ENCODE data around the gene SEMA6A. TPM values are rescaled to one million over a fixed set of nuclear protein-coding genes. Genes with fewer than 3 reads are reported as not detected.

The SEMA6A gene
- total RNA-seq, 2 experiments from 2014 or later = not detected

GRCh38 chr5:116544531-116545241 lies 29.9 kb downstream of the SEMA6A start:
- H3K36me3 ChIP-seq (ENCODE audit: insufficient read depth, low read length) = no peaks in the 10 kb centered on the region
- no TSS peak for BruUV-seq (replicated peaks)
- no peak overlapping the region for H2AFZ ChIP-seq (ENCODE audit: low read length)
- ChIA-PET CTCF (ENCODE audit: unreplicated experiment) (no interaction called here), POLR2A (interaction anchor here (0.6 kb wide), 1 partner anchor 362 kb away, joined by 3 read pairs; no protein-coding TSS in a partner anchor)
- no peaks in the 10 kb centered on the region for H4K20me1 ChIP-seq (ENCODE audit: insufficient read depth, low read length)
- no peak for DNase-seq (ENCODE audit: low spot score)
- H3K4me2 ChIP-seq (ENCODE audit: low read length) = no peak overlapping the region
- H3K9me2 ChIP-seq (ENCODE audit: insufficient read depth, low read length) = no peaks in the 10 kb centered on the region
- H3K4me1 ChIP-seq (ENCODE audit: insufficient read depth, low read length, poor library complexity, severe bottlenecking) = no peaks in the 10 kb centered on the region
- H3K4me3 ChIP-seq (ENCODE audit: low read depth, low read length, poor library complexity, severe bottlenecking) = no peak overlapping the region
- no peak overlapping the region for H3K27ac ChIP-seq (ENCODE audit: low read depth, low read length, poor library complexity, severe bottlenecking)
- intact Hi-C loops (cut with micrococcal nuclease; ENCODE audit: unreplicated experiment) = no loop called here
- H3K79me2 ChIP-seq (ENCODE audit: insufficient read depth, low read depth, low read length) = no peaks in the 10 kb centered on the region
- H3K9me3 ChIP-seq (ENCODE audit: low read length) = no peaks in the 10 kb centered on the region
- TF ChIP-seq CTCF (conservative IDR thresholded peaks at IDR 0.05; ENCODE audit: low read length) = no peak
- no peak for TF ChIP-seq EZH2phosphoT487 (IDR thresholded peaks at IDR 0.05; ENCODE audit: borderline replicate concordance, low read depth, low read length)

- ChIA-PET POLR2A (interaction anchor here (0.5 kb wide), 1 partner anchor 674 kb away, joined by 3 read pairs; no protein-coding TSS in a partner anchor), CTCF (ENCODE audit: unreplicated experiment) (no interaction called here)
- Histone ChIP-seq H3K9me2 (ENCODE audit: insufficient read depth, low read length) (no peaks in the 10 kb centered on the region), H3K36me3 (ENCODE audit: insufficient read depth, low read length) (no peaks in the 10 kb centered on the region), H4K20me1 (ENCODE audit: insufficient read depth, low read length) (no peaks in the 10 kb centered on the region), H3K27ac (ENCODE audit: low read depth, low read length, poor library complexity, severe bottlenecking) (no peak overlapping the region), H3K4me1 (ENCODE audit: insufficient read depth, low read length, poor library complexity, severe bottlenecking) (no peaks in the 10 kb centered on the region), H3K4me3 (ENCODE audit: low read depth, low read length, poor library complexity, severe bottlenecking) (no peak overlapping the region), H3K79me2 (ENCODE audit: insufficient read depth, low read depth, low read length) (no peaks in the 10 kb centered on the region), H3K9me3 (ENCODE audit: low read length) (no peaks in the 10 kb centered on the region), H3K4me2 (ENCODE audit: low read length) (no peak overlapping the region), H2AFZ (ENCODE audit: low read length) (no peak overlapping the region)
- BruUV-seq (replicated peaks) = no TSS peak
- no peak for TF ChIP-seq CTCF (conservative IDR thresholded peaks at IDR 0.05; ENCODE audit: low read length)
- no peak for TF ChIP-seq EZH2phosphoT487 (IDR thresholded peaks at IDR 0.05; ENCODE audit: borderline replicate concordance, low read depth, low read length)
- no peak for DNase-seq (ENCODE audit: low spot score)
- intact Hi-C loops (cut with micrococcal nuclease; ENCODE audit: unreplicated experiment) = no loop called here
Measured at GRCh38 chr5:116543501-116543900, 31.1 kb downstream of the SEMA6A start.

- POLR2A ChIA-PET = interaction anchor here (0.5 to 0.7 kb wide), 3 partner anchors 13 to 1776 kb away, joined by 3 read pairs; no protein-coding TSS in a partner anchor
- Histone ChIP-seq H3K27ac (ENCODE audit: low read depth, low read length, poor library complexity, severe bottlenecking) (no peak overlapping the region), H3K36me3 (ENCODE audit: insufficient read depth, low read length) (no peaks in the 10 kb centered on the region), H3K9me3 (ENCODE audit: low read length) (no peaks in the 10 kb centered on the region), H3K79me2 (ENCODE audit: insufficient read depth, low read depth, low read length) (no peaks in the 10 kb centered on the region), H3K4me2 (ENCODE audit: low read length) (no peak overlapping the region), H3K4me3 (ENCODE audit: low read depth, low read length, poor library complexity, severe bottlenecking) (no peak overlapping the region), H2AFZ (ENCODE audit: low read length) (no peak overlapping the region), H4K20me1 (ENCODE audit: insufficient read depth, low read length) (no peaks in the 10 kb centered on the region), H3K4me1 (ENCODE audit: insufficient read depth, low read length, poor library complexity, severe bottlenecking) (no peaks in the 10 kb centered on the region), H3K9me2 (ENCODE audit: insufficient read depth, low read length) (no peaks in the 10 kb centered on the region)
- intact Hi-C loops (cut with micrococcal nuclease; ENCODE audit: unreplicated experiment) = no loop called here
- DNase-seq (ENCODE audit: low spot score) = no peak
- no TSS peak for BruUV-seq (replicated peaks)
- CTCF ChIA-PET (ENCODE audit: unreplicated experiment) = no interaction called here
- TF ChIP-seq EZH2phosphoT487 (IDR thresholded peaks at IDR 0.05; ENCODE audit: borderline replicate concordance, low read depth, low read length) = no peak
- TF ChIP-seq CTCF (conservative IDR thresholded peaks at IDR 0.05; ENCODE audit: low read length) = no peak
Measured at GRCh38 chr5:116542619-116543018, 32.0 kb downstream of the SEMA6A start.
